Upper lobe of left lung (tissue), 4 donors: ENCODE measurements around the gene BRWD1.
A peak's percentile ranks its signal among the peaks of the same experiment; 100 is the strongest.

Experiments used
- CTCF ChIP-seq, 6 experiments: fragments of 450-650 bp in 4 of 6; fragments of 200-600 bp in 2 of 6; sonication (generic) in 2 of 6; IDR thresholded peaks; one replicate each; pipeline ENCODE4 v1.5.1; 2016 to 2019; ENCODE audit warnings: antibody characterized with exemption in 6 of 6
- EP300 ChIP-seq, 4 donors: sonication (generic); formaldehyde crosslinking; IDR thresholded peaks; one replicate each; pipeline ENCODE4 v1.5.1; 2017; ENCODE audit warnings: antibody characterized with exemption in 4 of 4, control low read depth in 2 of 4
- POLR2A ChIP-seq, 4 donors: fragments of 450-650 bp; IDR thresholded peaks; one replicate each; pipeline ENCODE4 v1.5.1; 2016 to 2017; ENCODE audit warnings: antibody characterized with exemption in 4 of 4, mild to moderate bottlenecking in 2 of 4
- POLR2AphosphoS5 ChIP-seq, 2 donors: sonication (generic); formaldehyde crosslinking; IDR thresholded peaks; one replicate each; pipeline ENCODE4 v1.5.1; 2017; ENCODE audit warnings: antibody characterized with exemption in 2 of 2

- TF ChIP-seq CTCF (IDR thresholded peaks at IDR 0.05) (no peak), POLR2A (IDR thresholded peaks at IDR 0.05) (peak in 1 of 4 donors; percentile 12), POLR2AphosphoS5 (IDR thresholded peaks at IDR 0.05) (no peak), EP300 (IDR thresholded peaks at IDR 0.05) (no peak)
Measured at GRCh38 chr21:39317134-39318090, 4.0 kb upstream of the BRWD1 start.
